HG03039 (cell line): ENCODE measurements around the gene MMD2.

ENCODE experiments used
- ATAC-seq: cut with Tn5 transposase; IDR thresholded peaks from one replicate; pipeline ENCODE4 v1.9.1; 2021; ENCODE audit warnings: mild to moderate bottlenecking, moderate library complexity; ENCODE audit not compliant: unreplicated experiment

MMD2 gene

DNA sequence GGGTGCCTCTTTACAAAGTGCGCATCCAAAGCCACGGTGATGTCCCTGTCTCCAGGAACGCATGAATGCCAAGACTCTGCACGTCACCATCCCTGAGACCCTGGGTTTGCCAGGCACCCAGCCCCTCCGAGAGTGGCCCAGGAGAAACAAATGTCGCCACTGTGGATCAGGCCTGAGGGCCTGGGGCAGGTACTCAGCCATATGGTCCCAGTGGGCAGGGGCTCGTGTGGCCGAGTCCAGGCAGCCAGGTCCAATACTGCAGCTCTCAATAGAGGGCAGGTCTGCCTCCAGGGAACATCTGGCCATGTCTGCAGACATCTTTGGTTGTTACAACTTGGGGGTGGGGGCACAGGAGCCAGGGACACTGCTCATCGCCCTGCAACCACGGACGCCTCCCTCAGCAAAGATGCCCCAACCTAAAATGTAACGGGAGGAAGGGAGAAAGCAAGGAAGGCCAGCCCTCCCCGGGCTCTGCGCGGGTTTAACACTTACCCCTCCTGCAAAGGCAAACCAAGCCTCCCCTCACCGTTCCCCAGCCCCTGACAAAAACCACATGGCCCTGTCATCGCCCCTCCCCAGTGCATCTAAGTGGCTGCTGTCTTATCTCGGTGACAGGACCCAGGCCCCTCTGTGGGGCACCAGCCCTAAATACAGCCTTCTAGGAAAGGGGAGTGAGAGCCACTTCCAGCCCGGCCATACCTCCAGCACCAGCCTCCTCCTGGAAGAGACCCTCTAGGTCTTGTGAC, 86.9 kb downstream of the MMD2 start:
- ATAC-seq = no peak

DNA sequence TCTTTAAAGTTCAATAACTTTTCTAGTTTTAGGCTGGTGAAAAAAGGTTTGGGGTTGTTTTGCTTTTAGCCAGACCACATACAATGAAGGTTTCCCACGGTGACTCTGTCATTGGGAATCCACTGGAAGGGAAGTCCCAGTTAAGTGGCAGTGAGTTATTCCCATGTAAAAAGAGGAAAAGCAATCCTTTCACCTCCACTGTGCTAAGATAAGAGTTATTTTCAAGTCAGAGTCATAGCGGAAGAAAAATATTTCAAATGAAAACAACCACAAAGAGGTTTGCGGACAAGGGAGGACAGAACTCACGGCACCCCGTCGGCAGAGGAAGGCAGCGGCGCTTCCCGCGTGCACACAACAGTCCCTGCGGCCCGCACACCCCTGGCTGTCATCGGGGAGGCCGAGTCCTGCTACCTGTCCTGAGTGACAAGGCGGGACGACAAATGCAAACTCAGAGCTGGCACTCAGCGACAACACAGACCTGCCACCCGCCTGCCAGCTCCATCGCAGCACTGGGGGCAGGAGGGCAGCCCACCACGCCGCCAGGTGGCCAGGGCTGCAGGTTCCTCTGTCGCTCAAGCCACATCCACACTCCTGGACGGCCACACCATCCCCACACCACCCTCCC, 87.8 kb downstream of the MMD2 start:
- no peak for ATAC-seq

DNA sequence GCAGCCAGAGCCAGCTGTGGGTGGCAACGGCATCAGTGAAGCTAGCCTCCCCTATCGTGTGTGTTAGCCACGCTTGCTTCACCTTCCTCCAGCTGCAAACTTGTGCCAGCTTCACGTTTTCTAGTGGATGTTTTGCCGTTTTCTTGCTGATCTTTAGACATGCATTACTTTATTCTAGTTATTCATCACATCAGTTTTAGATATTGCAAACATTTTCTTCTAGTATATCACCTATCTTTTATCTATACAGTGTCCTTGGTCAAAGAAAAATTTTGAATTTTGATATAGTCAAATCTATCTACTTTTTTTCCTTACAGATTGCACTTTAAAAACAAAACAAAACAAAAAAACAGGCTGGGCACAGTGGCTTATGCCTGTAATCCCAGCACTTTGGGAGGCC, 90.5 kb downstream of the MMD2 start:
- no peak for ATAC-seq

DNA sequence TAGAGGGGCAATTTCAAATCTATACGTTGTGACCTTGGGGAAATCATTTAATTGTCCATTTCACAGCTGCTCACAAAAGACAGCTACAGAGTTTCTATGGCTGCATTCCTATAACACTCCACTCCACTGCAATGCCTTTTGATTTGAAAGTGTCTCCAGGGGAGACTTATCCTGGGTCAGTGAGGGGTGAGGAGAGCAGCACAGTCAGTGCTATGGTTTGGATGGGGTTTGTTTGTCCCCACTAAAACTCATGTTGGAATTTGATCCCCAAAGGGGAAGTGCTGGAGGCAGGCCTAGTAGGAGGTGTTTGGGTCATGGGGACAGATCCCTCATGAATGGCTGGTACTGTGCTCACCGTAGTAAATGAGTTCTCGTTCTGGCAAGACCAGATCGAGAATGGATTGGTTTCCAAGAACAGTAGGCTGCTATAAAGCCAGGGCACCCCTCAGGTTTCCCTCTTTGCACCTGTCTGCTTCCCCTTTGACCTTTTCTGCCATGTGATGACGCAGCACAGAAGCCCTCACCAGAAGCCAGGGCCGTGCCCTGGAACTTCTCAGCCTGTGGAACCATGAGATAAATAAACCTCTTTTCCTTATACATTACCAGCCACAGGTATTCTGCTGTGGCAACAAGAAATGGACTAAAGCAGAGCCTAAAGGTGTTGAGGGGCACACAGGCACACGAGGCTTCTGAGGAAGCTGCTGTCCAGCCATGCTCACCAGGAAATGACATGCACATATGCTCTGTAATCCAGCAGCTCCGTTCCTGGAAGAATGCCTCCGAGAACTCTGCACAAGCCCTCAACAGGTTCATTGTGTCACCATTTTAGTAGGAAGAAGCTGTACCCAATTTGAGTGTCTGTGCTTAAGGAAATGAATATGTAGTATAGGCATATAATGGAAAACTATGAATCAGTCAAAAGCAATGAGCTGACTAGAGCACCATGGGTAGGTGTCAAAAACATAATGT, 92.2 kb downstream of the MMD2 start:
- ATAC-seq = no peak

DNA sequence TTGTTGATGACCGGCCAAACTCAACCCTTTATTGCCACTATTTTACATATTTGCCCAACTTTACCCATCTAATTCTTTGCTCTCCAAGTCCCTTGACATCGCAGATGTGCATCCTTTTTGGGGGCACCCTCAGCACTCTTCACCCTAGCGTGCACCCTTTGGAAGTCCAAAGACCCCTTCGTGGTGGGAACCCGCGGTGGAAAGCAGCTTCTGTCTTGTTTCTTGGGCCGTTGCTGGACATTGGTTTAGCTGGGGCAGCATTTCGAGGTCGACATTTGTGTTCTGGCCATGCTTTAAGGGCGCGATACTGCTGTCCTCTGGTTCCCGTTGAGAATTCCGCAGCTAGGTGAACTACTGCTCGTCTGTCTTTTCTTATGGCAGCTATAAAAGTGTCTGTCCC, 96.8 kb downstream of the MMD2 start:
- ATAC-seq = no peak

DNA sequence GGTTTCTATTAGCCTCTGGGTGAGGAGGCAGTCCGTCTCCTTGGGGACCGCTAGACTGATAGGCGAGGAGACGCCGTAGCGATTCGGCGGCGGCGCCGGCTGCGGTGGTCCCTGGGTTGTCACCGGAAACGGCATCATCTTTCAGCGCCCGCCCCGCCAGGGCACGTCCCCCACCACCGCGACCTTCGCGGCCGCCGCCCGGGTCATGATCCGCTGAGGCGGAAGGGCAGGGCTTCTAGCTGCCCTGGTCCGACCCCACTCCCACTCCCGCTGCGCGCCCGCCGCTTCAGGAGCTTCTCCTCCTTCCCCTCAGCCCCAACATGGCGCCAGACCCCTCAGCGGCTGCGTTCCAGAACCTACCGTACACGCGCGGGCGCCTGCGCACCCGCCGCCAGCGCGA, 97.3 kb downstream of the MMD2 start, which contains the start of gene PAPOLB:
PAPOLB (minus strand) TSS at position 358 of the 400 bp plus-strand sequence; CDS start at position 138, 220 bp downstream.
- ATAC-seq = no peak

DNA sequence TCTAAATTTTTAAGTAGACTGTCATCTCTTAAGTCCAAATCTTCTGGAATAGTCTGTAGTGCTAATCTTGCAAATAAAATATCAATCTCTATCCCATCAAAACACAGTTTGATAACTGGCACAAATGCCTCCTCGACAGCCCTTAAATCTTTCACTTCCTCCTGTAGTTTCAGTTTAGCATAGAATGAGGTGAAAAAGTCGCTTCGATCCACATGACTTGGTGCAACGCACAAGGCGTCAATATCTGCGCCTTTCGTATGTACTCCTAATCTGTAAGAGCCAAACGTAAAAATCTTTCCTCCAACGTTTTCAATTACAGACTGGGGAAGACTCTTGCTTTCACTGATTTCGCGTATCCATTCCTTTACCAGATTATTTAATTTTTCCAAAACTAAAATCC, 97.8 kb downstream of the MMD2 start:
- ATAC-seq = no peak

DNA sequence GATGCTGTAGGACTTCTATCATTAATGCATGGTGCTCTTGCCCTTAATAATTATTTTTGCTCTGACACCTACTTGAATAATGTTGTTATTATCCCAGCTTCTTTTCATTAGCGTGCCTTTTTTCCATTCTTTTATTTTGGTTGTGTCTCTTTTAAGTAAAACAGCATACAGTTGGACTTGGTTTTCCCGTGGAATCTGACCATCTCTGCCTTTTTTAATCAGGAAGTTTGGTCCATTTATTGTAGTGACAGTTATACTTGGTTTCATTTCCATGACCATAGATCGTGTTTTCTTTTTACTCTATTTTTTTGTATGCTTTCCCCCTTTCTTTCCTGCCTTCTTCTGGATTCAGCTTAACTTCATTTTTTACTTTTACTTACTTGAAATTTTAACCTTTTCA, 101.8 kb downstream of the MMD2 start:
- ATAC-seq = no peak

DNA sequence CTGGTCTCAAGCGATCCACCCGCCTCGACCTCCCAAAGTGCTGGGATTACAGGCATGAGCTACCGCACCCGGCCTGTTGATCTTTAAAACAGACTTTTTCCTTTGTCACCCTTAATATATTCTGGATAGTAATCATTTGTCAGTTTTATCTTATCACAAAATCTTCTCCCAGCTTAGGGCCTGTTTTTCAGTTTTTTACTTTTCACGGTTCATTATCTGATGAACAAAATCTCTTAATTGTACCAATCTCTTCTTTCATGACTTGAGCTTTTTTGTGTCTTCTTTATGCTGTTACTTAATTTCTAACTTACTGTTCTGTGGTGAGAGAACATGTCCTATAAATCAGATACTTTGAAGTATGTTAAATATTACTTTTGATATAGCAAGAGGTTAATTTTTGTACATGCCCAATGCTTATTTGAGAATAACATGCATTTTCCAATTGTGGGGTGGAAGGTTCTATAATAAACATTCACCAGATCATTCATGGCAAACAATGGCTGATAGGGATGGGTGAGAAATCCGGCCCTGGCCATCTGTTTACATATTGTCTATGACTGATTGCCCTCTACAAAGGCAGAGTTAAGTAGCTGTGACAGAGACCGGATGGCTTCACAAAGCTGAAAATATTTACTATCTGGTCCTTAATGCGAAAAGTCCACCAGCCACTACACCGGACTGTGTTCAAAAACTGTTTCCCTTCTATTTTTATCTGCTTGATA, 102.5 kb downstream of the MMD2 start:
- no peak for ATAC-seq
